Measurements from ENCODE around the gene RPH3AL. TPM values are rescaled to one million over a fixed set of nuclear protein-coding genes. Genes with fewer than 3 reads are reported as not detected.

The RPH3AL gene
- total RNA-seq, 1 donor from 2014 or later: 3.5 TPM

- DNase-seq (ENCODE audit: low spot score): no peak
- H3K4me1 Mint-ChIP-seq (ENCODE audit: low read depth): no peaks in the 10 kb centered on the region
- H3K4me3 Mint-ChIP-seq (ENCODE audit: low read depth): no peak overlapping the region
- no peak overlapping the region for H3K27ac Mint-ChIP-seq
- intact Hi-C loops (cut with micrococcal nuclease): no loop called here
- peaks cover 3% of the 10 kb centered on the region for H3K27me3 Mint-ChIP-seq (ENCODE audit: low read depth)
- no peaks in the 10 kb centered on the region for H3K36me3 Mint-ChIP-seq (ENCODE audit: low read depth)
- H3K9me3 Mint-ChIP-seq: no peaks in the 10 kb centered on the region
Observed at GRCh38 chr17:263773-264172, 88.8 kb downstream of the RPH3AL start.

GRCh38 chr17:263271-263670 lies 89.3 kb downstream of the RPH3AL start:
- peaks cover 3% of the 10 kb centered on the region for H3K27me3 Mint-ChIP-seq (ENCODE audit: low read depth)
- no peak overlapping the region for H3K4me3 Mint-ChIP-seq (ENCODE audit: low read depth)
- DNase-seq (ENCODE audit: low spot score): no peak
- no peaks in the 10 kb centered on the region for H3K4me1 Mint-ChIP-seq (ENCODE audit: low read depth)
- H3K9me3 Mint-ChIP-seq: no peaks in the 10 kb centered on the region
- no peak overlapping the region for H3K27ac Mint-ChIP-seq
- intact Hi-C loops (cut with micrococcal nuclease): no loop called here
- no peaks in the 10 kb centered on the region for H3K36me3 Mint-ChIP-seq (ENCODE audit: low read depth)

GRCh38 chr17:261635-262034 lies 91.0 kb downstream of the RPH3AL start:
- Mint-ChIP-seq H3K36me3 (ENCODE audit: low read depth) (no peaks in the 10 kb centered on the region), H3K27me3 (ENCODE audit: low read depth) (peaks cover 2% of the 10 kb centered on the region), H3K9me3 (no peaks in the 10 kb centered on the region), H3K4me1 (ENCODE audit: low read depth) (no peaks in the 10 kb centered on the region), H3K27ac (no peak overlapping the region), H3K4me3 (ENCODE audit: low read depth) (no peak overlapping the region)
- intact Hi-C loops (cut with micrococcal nuclease): no loop called here
- DNase-seq (ENCODE audit: low spot score): no peak

GRCh38 chr17:260944-261343 lies 91.7 kb downstream of the RPH3AL start:
- no peaks in the 10 kb centered on the region for H3K36me3 Mint-ChIP-seq (ENCODE audit: low read depth)
- no peak overlapping the region for H3K27ac Mint-ChIP-seq
- intact Hi-C loops (cut with micrococcal nuclease): no loop called here
- H3K9me3 Mint-ChIP-seq: no peaks in the 10 kb centered on the region
- no peak overlapping the region for H3K4me3 Mint-ChIP-seq (ENCODE audit: low read depth)
- no peak for DNase-seq (ENCODE audit: low spot score)
- H3K27me3 Mint-ChIP-seq (ENCODE audit: low read depth): peaks cover 2% of the 10 kb centered on the region
- H3K4me1 Mint-ChIP-seq (ENCODE audit: low read depth): no peaks in the 10 kb centered on the region

GRCh38 chr17:260031-260791 lies 92.4 kb downstream of the RPH3AL start:
- no peak overlapping the region for H3K27ac Mint-ChIP-seq

GRCh38 chr17:259341-259976 lies 93.1 kb downstream of the RPH3AL start:
- no peak for DNase-seq (ENCODE audit: low spot score)
- peaks cover 2% of the 10 kb centered on the region for H3K27me3 Mint-ChIP-seq (ENCODE audit: low read depth)
- no peaks in the 10 kb centered on the region for H3K4me1 Mint-ChIP-seq (ENCODE audit: low read depth)
- no peak overlapping the region for H3K4me3 Mint-ChIP-seq (ENCODE audit: low read depth)
- no peaks in the 10 kb centered on the region for H3K36me3 Mint-ChIP-seq (ENCODE audit: low read depth)
- no peak overlapping the region for H3K27ac Mint-ChIP-seq
- intact Hi-C loops (cut with micrococcal nuclease): no loop called here
- no peaks in the 10 kb centered on the region for H3K9me3 Mint-ChIP-seq

More at GRCh38 chr17:260031-260791, 92.4 kb downstream of the RPH3AL start:
- Mint-ChIP-seq H3K4me1 (ENCODE audit: low read depth) (no peaks in the 10 kb centered on the region), H3K9me3 (no peaks in the 10 kb centered on the region), H3K27me3 (ENCODE audit: low read depth) (peaks cover 2% of the 10 kb centered on the region), H3K4me3 (ENCODE audit: low read depth) (no peak overlapping the region), H3K36me3 (ENCODE audit: low read depth) (no peaks in the 10 kb centered on the region)
- intact Hi-C loops (cut with micrococcal nuclease): no loop called here
- no peak for DNase-seq (ENCODE audit: low spot score)

GRCh38 chr17:258906-259305 lies 93.7 kb downstream of the RPH3AL start:
- no peak for DNase-seq (ENCODE audit: low spot score)
- no peaks in the 10 kb centered on the region for H3K36me3 Mint-ChIP-seq (ENCODE audit: low read depth)
- intact Hi-C loops (cut with micrococcal nuclease): no loop called here
- peaks cover 2% of the 10 kb centered on the region for H3K27me3 Mint-ChIP-seq (ENCODE audit: low read depth)
- H3K27ac Mint-ChIP-seq: no peak overlapping the region
- no peaks in the 10 kb centered on the region for H3K9me3 Mint-ChIP-seq
- H3K4me3 Mint-ChIP-seq (ENCODE audit: low read depth): no peak overlapping the region
- H3K4me1 Mint-ChIP-seq (ENCODE audit: low read depth): no peaks in the 10 kb centered on the region

DNA sequence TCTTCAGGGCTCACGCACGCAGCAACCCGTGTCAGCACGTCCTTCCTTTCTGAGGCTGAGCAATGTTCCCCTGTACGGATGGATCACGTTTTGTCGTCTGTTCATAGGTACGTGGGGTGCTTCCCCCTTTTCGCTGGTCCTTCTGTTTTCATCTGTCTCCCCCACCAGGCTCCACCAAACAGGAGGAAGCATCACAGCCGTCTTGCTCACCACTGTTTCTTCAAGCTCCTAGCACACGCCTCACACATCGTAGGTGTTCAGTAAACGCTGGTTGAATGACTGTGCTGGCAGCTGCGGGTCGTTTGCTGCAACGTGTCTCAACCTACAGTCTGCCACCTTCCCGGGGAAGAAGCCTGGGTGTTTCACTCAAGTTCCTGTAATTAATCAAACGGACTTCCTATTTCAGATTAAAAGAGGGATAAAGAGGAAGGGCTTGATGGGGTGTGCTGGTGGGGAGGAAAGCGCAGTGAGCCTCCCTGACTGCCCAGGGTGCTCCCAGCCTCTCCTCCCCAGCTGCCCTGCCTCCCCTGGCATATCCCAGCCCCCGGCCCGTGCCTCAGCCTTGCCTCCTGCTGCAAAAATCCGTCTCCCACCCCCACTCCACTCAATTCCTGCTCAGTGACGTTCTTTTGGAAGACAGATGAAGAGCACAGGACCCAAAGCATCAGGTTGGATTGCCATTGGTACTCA lies 94.4 kb downstream of the RPH3AL start:
- intact Hi-C loops (cut with micrococcal nuclease): no loop called here
- DNase-seq (ENCODE audit: low spot score): no peak
- Mint-ChIP-seq H3K4me1 (ENCODE audit: low read depth) (no peaks in the 10 kb centered on the region), H3K27ac (no peak overlapping the region), H3K36me3 (ENCODE audit: low read depth) (no peaks in the 10 kb centered on the region), H3K9me3 (no peaks in the 10 kb centered on the region), H3K27me3 (ENCODE audit: low read depth) (peaks cover 2% of the 10 kb centered on the region), H3K4me3 (ENCODE audit: low read depth) (no peak overlapping the region)

DNA sequence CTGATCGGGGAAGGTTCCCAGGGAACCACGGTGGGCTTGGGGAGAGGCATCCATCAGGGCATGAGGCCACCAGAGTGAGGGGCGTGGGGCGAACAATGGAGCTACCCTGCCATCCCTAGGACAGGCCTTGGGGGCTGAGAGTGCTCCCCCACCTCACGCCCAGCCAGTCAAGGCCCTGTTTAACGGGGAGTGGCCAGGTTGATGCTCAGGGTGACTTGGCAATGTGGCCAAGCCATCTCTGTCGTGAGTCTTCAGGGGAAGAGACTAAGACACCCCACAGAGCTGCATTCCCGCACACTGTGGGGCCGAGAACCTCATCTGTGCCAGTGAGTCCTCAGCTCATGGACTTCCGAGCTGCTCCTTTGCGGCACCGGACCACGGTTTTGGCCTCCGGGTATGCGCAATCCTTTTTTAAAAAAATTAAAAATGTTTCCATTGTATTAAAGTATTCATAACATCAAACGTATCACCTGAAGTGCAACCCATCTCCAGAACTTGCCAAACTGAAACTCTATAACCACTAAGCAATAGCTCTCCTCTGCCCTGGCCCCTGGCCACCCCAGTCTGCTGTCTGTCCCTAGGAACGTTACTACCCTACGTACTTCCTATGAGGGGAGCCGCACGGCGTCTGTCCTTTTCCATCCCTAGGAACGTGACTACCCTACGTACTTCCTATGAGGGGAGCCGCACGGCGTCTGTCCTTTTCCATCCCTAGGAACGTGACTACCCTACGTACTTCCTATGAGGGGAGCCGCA lies 99.3 kb downstream of the RPH3AL start:
- Mint-ChIP-seq H3K36me3 (ENCODE audit: low read depth) (no peaks in the 10 kb centered on the region), H3K9me3 (no peaks in the 10 kb centered on the region), H3K27me3 (ENCODE audit: low read depth) (peaks cover 2% of the 10 kb centered on the region), H3K4me1 (ENCODE audit: low read depth) (no peaks in the 10 kb centered on the region), H3K27ac (no peak overlapping the region), H3K4me3 (ENCODE audit: low read depth) (no peak overlapping the region)
- no peak for DNase-seq (ENCODE audit: low spot score)
- intact Hi-C loops (cut with micrococcal nuclease): no loop called here

- no peak overlapping the region for H3K27ac Mint-ChIP-seq
- no peaks in the 10 kb centered on the region for H3K27me3 Mint-ChIP-seq (ENCODE audit: low read depth)
- no peak overlapping the region for H3K4me3 Mint-ChIP-seq (ENCODE audit: low read depth)
- H3K9me3 Mint-ChIP-seq: no peaks in the 10 kb centered on the region
- H3K36me3 Mint-ChIP-seq (ENCODE audit: low read depth): no peaks in the 10 kb centered on the region
- no peaks in the 10 kb centered on the region for H3K4me1 Mint-ChIP-seq (ENCODE audit: low read depth)
- no peak for DNase-seq (ENCODE audit: low spot score)
- intact Hi-C loops (cut with micrococcal nuclease): no loop called here
Observed at GRCh38 chr17:252456-252855, 100.2 kb downstream of the RPH3AL start.

DNA sequence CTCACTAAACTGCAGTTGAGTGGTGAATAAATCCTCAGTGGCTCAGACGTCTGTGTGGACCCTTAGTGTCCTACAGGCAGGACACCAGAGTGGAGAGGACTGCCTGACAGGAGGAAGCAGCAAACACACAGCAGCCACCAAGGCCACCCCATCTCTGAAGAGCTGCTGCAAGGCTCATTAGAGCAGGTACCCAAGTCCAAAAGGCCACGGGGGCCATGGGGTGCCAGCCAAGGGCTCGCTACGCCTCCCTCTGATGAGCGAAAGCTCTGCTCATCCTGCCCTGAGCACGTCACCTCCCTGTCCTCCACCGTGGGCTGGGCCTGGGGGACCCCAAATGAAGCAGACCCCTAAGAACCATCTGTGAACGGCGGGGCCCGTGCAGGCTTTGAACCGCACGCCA lies 101.1 kb downstream of the RPH3AL start:
- Mint-ChIP-seq H3K27ac (no peak overlapping the region), H3K27me3 (ENCODE audit: low read depth) (no peaks in the 10 kb centered on the region), H3K9me3 (no peaks in the 10 kb centered on the region), H3K4me1 (ENCODE audit: low read depth) (no peaks in the 10 kb centered on the region), H3K36me3 (ENCODE audit: low read depth) (no peaks in the 10 kb centered on the region), H3K4me3 (ENCODE audit: low read depth) (no peak overlapping the region)
- intact Hi-C loops (cut with micrococcal nuclease): no loop called here
- DNase-seq (ENCODE audit: low spot score): no peak

- Mint-ChIP-seq H3K27me3 (ENCODE audit: low read depth) (no peaks in the 10 kb centered on the region), H3K36me3 (ENCODE audit: low read depth) (no peaks in the 10 kb centered on the region), H3K4me3 (ENCODE audit: low read depth) (no peak overlapping the region), H3K9me3 (no peaks in the 10 kb centered on the region), H3K4me1 (ENCODE audit: low read depth) (no peaks in the 10 kb centered on the region), H3K27ac (no peak overlapping the region)
- DNase-seq (ENCODE audit: low spot score): no peak
- intact Hi-C loops (cut with micrococcal nuclease): no loop called here
Observed at GRCh38 chr17:250487-251300, 101.9 kb downstream of the RPH3AL start.

Data from activated T-helper 2 cell treated with anti-CD3 and anti-CD28 coated beads, Interferon-gamma antibody, Interleukin-2, Interleukin-4, amounts not matched to agents 10 μg/mL and 5 μg/mL and 100 μg/mL, durations not matched to agents 14 hours and 24 hours and 36 hours (primary cell).